ENCODE measurements around the gene LDHAL6A.
"Not testable (repeated sequence)": the region's sequence is repeated elsewhere in the genome, so short reads cannot be mapped to it uniquely, and the experiment has no call there.

LDHAL6A gene
- 0 to 0.33 (median 0) reads per million in 3 experiments for total RNA-seq

DNA sequence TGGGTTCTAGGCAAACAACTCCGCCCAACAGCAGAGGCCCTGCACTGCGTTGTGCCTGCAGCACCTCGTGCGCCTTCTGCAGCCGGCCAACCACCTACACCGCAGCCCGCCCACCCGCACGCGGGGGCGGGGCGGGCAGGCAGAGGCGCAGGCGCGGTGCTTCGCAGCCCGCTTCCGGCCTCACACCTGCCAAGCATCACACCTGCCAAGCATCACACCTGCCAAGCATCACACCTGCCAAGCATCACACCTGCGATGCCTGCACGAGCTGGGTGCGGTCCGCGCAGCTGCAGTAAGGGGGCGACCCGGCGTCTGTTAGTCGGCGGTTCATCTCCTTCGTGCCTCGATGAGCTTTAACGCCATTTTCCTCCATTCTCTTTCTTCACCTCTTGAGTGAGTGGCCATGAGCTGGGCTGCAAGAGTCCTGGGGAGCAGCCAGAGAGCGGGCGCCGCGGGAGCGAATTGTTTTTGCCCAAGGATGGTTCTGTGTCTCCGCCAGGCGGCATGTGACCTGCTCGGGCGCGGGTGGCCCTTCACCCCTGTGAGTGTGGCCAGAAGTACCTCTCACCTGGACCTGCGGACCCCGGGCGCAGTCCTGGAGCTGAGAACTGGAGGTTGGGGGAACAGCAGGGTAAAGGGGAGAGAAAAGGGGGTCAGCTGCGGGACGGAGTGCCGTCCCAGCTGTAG is at the start of gene LDHAL6A:
TSS of gene LDHAL6A (plus strand) at position 171 of the 687 bp plus-strand sequence. CDS start 825 bp downstream, outside the sequence.
- DNase-seq: no peak

DNA sequence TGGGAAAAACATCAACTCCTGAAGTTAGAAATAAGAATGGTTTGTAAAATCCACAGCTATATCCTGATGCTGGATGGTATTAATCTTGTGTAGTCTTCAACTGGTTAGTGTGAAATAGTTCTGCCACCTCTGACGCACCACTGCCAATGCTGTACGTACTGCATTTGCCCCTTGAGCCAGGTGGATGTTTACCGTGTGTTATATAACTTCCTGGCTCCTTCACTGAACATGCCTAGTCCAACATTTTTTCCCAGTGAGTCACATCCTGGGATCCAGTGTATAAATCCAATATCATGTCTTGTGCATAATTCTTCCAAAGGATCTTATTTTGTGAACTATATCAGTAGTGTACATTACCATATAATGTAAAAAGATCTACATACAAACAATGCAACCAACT is 48.3 kb upstream of the LDHAL6A start:
- not testable (repeated sequence) for DNase-seq

DNA sequence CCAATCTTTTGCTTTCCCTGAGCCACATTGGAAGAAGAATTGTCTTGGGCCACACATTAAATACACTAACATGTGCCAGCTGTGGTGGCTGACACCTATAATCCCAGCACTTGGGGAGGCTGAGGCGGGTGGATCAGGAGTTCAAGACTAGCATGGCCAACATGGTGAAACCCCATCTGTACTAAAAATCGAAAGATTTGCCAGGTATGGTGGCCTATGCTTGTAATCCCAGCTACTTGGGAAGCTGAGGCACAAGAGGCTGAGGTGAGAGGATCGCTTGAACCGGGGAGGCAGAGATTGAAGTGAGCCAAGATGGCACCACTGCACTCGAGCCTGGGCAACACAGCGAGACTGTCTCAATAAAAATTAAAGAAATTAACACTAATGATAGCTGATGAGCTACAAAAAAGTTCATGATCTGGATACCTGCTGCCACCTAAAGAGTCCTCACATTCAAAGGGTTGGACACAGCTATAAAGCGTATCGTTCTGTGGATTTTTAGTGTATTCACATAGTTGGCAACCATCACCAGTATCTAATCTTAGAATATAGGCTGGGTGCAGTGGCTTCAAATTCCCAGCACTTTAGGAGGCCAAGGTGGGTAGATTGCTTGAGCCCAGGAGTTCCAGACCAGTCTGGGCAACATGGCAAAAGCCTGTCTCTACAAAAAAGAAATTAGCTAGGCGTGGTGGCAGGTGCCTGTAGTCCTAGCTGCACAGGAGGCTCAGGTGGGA is 46.9 kb upstream of the LDHAL6A start:
- DNase-seq: no peak

DNA sequence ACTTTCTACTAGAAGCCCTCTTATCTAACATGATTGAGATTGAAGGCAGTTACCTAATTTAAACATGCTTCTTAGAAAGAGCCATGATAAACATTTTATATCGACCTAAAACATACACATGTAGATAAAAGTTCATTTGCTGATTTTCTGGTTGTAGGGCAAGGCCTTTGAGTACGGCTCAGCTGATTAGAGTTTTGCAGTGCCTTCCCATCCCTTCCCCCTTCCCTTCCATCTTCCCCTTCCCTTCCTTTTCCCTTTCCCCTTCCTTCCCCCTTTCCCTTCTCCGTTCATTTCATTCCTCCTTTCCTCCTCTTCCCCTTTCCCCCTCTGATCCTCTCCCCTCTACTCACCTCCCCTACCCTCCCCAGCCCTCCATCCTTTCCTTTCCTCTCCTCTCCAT is 39.2 kb upstream of the LDHAL6A start:
- DNase-seq: no peak

DNA sequence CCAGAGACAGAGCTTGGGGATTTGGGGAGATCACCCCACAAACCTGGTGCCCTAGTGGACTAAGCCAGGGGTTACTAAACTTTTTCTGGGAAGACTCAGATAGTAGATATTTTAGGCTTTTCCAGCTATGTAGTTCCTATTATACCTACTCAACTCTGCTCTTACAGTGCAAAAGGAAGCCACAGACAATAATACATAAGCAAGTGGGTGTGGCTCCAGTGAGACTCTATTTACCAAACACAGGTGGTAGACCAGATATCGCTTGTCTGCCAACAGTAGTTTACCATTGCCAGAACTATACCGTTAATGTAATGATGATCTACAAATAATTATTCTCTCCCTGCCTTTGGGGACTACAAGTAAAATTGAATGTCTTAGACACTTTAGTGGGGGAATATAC is 36.6 kb upstream of the LDHAL6A start:
- no peak for DNase-seq

DNA sequence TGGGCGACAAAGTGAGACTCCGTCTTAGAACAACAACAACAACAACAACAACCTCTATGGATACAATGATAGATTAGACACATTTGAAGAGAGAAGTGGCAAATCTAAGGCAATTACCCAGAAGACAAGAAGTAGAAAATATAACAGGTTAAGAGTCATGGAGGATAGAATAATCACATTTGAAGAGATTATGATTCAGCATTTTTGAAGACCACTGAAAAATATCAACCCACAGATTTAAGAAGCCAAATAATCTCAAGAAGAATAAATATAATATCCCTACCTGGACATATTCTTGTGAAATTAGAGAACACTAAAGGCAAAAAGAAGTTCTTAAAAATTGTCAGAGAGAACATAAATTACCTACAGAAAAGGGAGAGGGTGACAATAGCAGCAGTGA is 35.6 kb upstream of the LDHAL6A start:
- no peak for DNase-seq

DNA sequence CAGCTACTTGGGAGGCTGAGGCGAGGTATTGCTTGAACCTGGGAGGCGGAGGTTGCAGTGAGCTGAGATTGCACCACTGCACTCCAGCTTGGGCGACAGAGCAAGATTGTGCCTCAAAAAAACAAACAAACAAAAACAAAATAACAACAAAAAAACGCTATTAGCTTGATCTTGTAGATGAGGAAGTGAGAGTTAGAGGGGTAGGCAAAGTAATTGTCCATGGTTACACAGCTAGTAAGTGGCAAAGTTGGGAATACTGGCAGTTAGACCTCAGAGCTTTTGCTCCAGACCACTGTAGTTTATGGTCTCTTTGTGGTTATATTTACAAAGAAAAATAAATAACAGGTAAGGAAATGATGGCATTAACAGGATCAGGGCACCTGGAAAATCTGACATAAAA is 28.4 kb upstream of the LDHAL6A start:
- DNase-seq: no peak

DNA sequence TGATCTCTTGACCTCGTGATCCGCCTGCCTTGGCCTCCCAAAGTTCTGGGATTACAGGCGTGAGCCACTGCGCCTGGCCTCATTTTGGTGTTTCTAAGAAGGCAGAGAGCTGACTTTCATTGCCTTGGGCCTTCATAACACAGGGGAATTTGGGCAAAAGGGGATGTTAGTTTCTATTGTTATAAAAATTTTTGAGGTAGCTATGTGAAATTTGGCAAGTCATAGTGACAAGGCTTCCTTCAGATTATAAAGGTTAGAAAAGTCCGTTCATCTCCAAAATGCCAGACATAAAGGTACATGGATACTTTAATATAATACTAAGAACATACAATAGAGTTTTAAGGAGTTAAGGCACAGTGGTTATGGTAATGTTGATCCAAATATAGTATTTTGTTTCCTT is 26.3 kb upstream of the LDHAL6A start:
- no peak for DNase-seq

DNA sequence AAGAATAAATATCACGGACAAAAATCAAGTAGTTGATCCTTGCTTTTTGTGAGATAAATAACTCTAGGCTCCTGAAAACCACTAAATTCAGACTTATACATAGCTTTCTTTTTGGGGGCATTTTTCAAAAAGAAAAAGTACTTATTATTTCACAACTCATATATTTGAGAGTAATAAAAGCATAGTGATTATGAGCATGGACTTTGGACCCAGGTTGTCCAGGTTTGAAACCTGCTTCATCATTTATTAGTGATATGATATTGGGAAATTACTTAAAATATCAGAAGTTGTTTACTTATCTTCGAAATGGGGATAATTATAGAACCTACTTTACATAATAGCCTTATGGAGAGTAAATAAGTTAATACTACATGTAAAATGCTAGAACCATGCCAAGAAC is 17.0 kb upstream of the LDHAL6A start:
- no peak for DNase-seq

DNA sequence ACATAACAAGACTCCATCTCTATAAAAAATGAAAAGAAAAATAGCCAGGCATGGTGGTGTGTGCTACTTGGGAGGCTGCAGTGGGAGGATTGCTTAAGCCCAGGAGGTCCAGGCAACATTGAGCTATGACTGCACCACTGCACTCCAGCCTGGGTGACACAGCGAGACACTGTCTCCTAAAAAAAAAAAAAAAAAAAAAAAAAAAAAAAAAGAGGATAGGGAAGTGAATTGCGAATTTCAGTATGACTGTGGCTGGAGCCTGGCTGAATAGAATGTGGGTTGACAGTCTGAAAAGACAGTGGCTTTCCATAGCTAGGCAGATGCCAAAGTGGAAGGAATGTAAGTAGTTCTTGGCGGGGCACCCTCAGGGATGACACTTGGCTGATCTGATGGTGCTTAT is 6.4 kb upstream of the LDHAL6A start:
- DNase-seq: no peak

DNA sequence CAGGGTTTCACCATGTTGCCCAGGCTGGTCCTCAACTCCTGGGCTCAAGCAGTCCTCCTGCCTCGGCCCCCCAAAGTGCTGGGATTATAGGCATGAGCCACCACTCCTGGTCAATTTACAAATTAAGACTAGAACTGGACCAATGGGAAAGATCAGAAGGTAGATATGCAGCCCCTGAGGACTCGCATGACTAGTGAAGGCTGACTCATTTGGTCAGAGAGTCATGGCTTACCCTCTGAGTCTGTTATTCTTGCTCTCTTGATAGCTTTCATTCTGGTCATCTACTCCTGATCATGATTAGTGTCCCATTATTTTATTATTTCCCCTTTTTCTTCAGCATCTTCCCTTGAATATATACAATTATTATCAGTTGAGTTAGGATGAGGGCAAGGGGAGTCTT is 2.7 kb upstream of the LDHAL6A start:
- no peak for DNase-seq

DNA sequence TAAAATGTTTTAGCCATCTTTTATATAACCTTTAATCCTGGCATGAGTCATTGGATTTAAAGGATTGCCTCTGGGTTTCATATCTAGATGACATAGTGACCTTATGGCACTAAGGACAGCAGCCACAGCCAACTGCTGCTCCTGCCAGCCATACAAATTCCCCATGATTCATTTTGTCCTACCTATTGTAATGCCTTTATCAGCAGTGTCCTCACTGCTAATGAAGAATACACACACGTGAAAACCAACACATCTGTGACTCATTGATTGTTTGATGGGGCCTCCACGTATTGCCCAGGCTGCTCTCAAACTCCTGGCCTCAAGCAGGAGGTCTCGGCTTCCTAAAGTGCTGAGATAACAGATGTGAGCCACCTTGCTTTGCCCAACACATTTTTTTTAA is 1.8 kb downstream of the LDHAL6A start:
- no peak for DNase-seq

DNA sequence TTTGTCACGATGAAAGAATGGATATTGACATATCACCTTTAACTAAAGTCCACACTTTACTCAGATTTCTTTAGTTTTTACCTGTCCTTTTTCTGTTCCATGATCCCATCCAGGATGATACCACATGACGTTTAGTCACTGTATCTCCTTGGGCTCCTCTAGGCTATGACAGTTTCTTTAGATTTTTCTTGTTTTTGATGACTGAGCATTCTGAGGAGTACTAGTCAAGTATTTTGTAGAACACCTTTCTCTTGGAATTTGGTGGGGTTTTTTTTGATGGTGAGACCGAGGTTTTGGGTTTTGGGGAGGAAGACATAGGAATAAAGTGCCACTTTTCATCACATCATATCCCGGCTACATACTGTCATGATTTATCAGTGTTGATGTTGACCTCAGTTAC is 4.0 kb downstream of the LDHAL6A start:
- no peak for DNase-seq

DNA sequence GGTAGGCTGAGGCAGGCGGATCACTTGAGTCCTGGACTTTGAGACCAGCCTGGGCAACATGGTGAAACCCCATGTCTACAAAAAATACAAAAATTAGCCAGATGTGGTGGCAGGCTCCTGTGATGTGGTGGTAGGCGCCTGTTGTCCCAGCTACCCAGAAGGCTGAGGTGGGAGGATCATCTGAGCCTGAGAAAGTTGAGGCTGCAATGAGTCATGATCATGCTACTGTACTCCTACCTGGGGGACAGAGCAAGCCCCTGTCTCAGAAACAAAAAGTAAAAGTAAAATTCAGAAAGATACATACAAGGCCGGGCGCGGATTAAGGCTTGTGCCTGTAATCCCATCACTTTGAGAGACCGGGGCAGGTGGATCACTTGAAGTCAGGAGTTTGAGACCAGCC is 6.3 kb downstream of the LDHAL6A start:
- DNase-seq: no peak

DNA sequence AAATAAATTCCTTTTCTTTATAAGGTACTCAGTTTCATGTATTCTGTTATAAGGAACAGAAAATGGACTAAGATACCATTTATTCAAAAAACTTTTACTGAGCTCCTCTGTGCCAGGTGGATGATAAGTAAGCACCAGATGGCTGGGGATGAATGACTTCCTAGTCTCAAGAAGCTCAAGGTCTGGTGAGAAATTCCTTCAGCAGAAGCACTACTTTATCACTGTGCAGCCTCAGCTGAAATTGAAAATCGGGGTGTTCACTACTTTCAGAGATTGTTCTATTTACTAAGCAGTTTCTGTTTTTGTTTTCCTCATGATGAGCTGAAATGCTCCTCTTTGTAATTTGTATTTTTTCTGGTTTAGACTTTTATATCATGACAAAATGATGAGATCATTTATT is 7.8 kb downstream of the LDHAL6A start:
- no peak for DNase-seq

DNA sequence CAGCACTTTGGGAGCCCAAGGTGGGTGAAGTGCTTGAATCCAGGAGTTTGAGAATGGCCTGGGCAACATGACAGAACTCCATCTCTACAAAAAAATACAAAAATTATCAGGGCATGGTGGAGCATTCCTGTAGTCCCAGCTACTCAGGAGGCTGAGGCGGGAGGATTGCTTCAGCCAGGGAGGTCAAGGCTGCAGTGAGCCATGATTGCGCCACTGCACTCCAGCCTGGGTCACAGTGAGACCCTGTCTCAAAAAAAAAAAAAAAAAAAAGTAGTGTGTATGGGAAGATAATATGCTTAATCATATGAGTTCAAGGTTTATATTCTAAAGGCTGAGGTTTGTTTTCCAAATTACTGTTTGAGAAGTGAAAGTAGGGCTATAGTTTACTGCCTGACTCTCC is 10.7 kb downstream of the LDHAL6A start:
- DNase-seq: no peak

DNA sequence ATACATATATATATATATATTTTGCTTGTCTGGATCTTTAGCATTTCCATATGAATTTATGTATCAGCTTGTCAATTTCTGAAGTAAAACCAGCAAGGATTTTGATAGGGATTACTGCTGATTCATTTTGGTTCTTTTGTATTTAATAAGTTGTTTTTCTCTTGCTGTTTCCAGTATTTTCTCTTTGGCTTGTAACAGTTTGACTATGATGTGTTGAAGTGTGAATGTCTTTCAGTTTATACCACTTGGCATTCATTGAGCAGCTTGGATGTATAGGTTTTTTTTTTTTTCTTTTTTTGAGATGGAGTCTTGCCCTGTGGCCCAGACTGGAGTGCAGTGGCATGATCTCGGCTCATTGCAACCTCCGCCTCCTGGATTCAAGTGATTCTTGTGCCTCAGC is 12.4 kb downstream of the LDHAL6A start:
- no peak for DNase-seq

DNA sequence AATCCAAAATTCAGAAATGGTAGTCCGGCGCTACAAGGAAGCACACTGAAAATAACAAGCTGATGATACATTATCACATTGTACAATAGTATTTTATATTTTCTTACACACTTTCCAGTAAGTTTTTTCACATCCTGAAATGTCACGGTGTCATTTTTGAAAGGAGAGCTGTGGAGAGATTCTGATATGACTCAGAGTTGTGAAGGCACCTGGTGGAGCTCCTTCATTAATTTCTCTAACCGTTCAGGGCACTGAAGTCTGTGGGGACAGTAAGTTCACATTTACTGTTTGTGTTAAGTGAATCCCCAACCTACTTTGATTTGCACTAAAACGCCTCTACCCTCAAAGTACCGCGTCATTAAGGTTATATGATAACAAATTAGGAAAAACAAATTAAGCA is 13.3 kb downstream of the LDHAL6A start:
- no peak for DNase-seq

DNA sequence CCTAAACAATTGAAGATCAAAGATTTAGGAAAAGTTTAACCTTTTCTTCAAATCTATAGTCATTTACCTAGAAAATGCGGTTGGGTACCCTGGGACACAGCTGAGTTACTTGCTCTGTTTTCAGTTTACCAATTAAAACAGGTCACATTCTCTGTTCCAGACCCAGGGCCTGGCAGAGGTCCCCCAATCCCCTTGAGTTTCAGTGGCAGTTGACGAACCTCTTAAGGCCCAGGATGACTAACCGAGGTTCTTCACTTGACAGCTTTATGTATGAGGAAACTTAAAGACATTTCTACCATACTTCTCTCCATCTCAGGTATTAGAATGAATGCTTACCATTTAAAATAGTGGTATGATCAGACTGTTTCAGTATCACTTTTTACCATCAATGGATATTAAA is 16.3 kb downstream of the LDHAL6A start:
- DNase-seq: no peak

DNA sequence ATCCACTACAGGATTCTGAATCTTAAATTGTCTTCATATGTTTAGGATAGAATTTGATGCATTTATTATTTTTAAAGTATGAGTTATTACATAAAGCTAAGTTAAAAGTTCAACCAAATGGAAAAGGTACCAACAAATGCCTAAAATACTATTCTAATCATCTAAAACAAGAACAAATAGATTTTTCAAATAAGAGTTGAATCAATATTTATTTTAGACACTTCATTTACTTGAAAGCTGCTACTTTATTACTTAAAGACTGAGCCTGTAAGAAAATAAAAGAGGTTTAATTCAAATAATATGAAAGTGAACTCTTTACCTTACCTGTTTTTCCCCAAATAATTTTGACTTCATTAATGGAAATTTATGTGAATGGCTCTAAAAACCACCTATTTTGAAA is 16.9 kb downstream of the LDHAL6A start:
- DNase-seq: no peak

DNA sequence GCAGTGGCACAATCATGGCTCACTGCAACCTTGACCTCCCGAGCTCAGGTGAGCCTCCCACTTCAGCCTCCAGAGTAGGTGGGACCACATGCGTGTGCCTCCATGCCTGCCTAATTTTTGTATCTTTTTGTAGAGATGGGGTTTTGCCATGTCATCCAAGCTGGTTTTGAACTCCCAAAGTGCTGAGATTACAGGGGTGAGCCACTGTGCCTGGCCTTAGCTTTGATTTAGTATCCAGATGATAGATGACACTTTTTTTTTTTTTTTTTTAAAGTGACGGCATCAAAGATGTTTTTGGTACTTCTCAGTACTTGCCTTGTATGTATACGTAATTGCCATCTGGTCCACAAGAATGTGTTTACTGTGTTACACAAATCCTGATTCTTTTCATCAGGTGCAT is 23.4 kb downstream of the LDHAL6A start:
- DNase-seq: no peak

DNA sequence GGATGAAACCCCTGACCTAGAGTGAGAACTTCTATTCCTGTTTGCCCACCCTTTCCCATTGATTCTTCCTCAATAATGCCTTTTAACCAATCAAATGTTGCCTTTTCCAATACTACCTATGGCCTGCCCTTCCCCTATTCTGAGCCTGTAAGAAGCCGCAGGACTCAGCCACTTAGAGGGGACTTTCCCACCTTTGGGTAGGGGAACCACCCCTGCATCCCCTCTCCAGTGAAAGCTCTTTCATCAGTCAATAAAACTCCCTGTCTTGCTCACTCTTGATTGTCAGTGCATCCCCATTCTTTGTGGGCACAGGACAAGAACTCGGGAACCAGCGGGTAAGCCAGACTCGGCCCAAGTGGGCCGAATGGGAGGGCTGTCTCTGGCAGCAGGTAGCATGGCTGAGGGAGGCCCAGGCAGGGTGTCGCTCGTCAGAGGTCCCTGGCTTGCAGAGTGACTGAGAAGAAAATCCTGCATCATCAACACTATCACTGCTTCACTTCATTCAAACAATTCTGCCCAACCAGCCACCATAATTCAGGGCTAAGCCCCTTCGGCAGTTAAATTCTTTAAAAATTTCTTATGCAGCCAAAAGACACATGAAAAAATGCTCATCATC is 30.4 kb downstream of the LDHAL6A start:
- DNase-seq: no peak

DNA sequence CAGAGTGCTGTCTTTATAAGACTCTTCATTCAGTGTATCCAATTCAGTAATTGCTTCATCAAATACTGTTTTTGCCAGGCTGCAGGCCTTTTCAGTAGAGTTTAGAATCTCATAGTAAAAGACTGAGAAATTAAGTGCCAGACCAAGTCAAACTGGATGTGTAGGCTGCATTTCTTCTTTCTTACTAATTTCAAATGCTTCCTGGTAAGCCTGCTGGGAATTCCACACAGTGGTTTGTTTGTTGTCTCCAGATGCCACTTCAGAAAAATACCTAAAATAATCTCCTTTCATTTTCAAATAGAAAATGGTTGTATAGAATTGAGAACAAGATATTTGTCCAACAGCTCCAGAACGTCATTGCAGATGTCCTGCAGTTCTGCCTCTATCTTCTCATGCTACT is 34.7 kb downstream of the LDHAL6A start:
- DNase-seq: no peak

All from central memory CD4-positive, alpha-beta T cell (primary cell).